Fibroblast of the aortic adventitia (primary cell): ENCODE data around the gene LDLRAD3. TPM values are rescaled to one million over a fixed set of nuclear protein-coding genes. Genes with fewer than 3 reads are reported as not detected.

Experiments used
- DNase-seq: peaks from one replicate; pipeline ENCODE4 v3.0.0-alpha.2; 2010; ENCODE audit warnings: low read depth
- H3K4me3 ChIP-seq: 2 replicates; pipeline ENCODE4 v1.5.1; 2011; ENCODE audit warnings: low read depth, mild to moderate bottlenecking, control low read depth, low read length, moderate library complexity
- CTCF ChIP-seq: IDR thresholded peaks from 2 replicates; pipeline ENCODE4 v1.5.1; 2011; ENCODE audit warnings: mild to moderate bottlenecking, low read length, control low read depth, inconsistent platforms; ENCODE audit not compliant: insufficient read depth
- total RNA-seq: library from RNA; depleted of rRNA; stranded (reverse); fragments of >200 nt; gene quantifications from 2 replicates; pipeline ENCODE4 v1.2.3, GENCODE V29; 2012; ENCODE audit warnings: low replicate concordance

Gene LDLRAD3
- total RNA-seq, 1 donor, result 10.8 TPM

- TF ChIP-seq CTCF, result no peak
- H3K4me3 ChIP-seq, result no peak overlapping the region
- DNase-seq, result no peak
Observed at GRCh38 chr11:35927104-35927503, 16.8 kb upstream of the LDLRAD3 start.

- TF ChIP-seq CTCF, result no peak
- DNase-seq, result peak; percentile 65
- no peak overlapping the region for H3K4me3 ChIP-seq
Observed at GRCh38 chr11:35927682-35928081, 16.2 kb upstream of the LDLRAD3 start.

- TF ChIP-seq CTCF, result no peak
- no peak overlapping the region for H3K4me3 ChIP-seq
- DNase-seq, result no peak
Observed at GRCh38 chr11:35928688-35929395, 15.0 kb upstream of the LDLRAD3 start.

- no peak for DNase-seq
- no peak for TF ChIP-seq CTCF
- no peak overlapping the region for H3K4me3 ChIP-seq
Observed at GRCh38 chr11:35930466-35930865, 13.4 kb upstream of the LDLRAD3 start.

- no peak overlapping the region for H3K4me3 ChIP-seq
- no peak for DNase-seq
- no peak for TF ChIP-seq CTCF
Observed at GRCh38 chr11:35932121-35932520, 11.7 kb upstream of the LDLRAD3 start.

- DNase-seq, result peak; percentile 16
- H3K4me3 ChIP-seq, result no peak overlapping the region
- TF ChIP-seq CTCF, result no peak
Observed at GRCh38 chr11:35932681-35933319, 11.1 kb upstream of the LDLRAD3 start.
